Measurements from ENCODE around the gene EXOC4. TPM values are rescaled to one million over a fixed set of nuclear protein-coding genes. Genes with fewer than 3 reads are reported as not detected.

EXOC4 gene
- total RNA-seq, 1 donor from 2014 or later, result 66.2 TPM

GRCh38 chr7:133947458-133948254 lies 694.8 kb downstream of the EXOC4 start:
- no peak for DNase-seq (ENCODE audit: extremely low read depth, low read depth, low spot score)

- DNase-seq (ENCODE audit: extremely low read depth, low read depth, low spot score), result no peak
Measured at GRCh38 chr7:133948588-133948987, 695.7 kb downstream of the EXOC4 start.

GRCh38 chr7:133950855-133951254 lies 698.0 kb downstream of the EXOC4 start:
- DNase-seq (ENCODE audit: extremely low read depth, low read depth, low spot score), result no peak

GRCh38 chr7:133955208-133955607 lies 702.3 kb downstream of the EXOC4 start:
- DNase-seq (ENCODE audit: extremely low read depth, low read depth, low spot score), result no peak

GRCh38 chr7:133957845-133958244 lies 705.0 kb downstream of the EXOC4 start:
- DNase-seq (ENCODE audit: extremely low read depth, low read depth, low spot score), result no peak

GRCh38 chr7:133958822-133959221 lies 705.9 kb downstream of the EXOC4 start:
- DNase-seq (ENCODE audit: extremely low read depth, low read depth, low spot score), result no peak

- no peak for DNase-seq (ENCODE audit: extremely low read depth, low read depth, low spot score)
Measured at GRCh38 chr7:133959505-133959904, 706.6 kb downstream of the EXOC4 start.

GRCh38 chr7:133961724-133962123 lies 708.8 kb downstream of the EXOC4 start:
- DNase-seq (ENCODE audit: extremely low read depth, low read depth, low spot score), result no peak

- DNase-seq (ENCODE audit: extremely low read depth, low read depth, low spot score), result no peak
Measured at GRCh38 chr7:133962646-133963045, 709.8 kb downstream of the EXOC4 start.

- no peak for DNase-seq (ENCODE audit: extremely low read depth, low read depth, low spot score)
Measured at GRCh38 chr7:133963629-133964028, 710.8 kb downstream of the EXOC4 start.

GRCh38 chr7:133971625-133972024 lies 718.7 kb downstream of the EXOC4 start:
- no peak for DNase-seq (ENCODE audit: extremely low read depth, low read depth, low spot score)

GRCh38 chr7:133973710-133974109 lies 720.8 kb downstream of the EXOC4 start:
- DNase-seq (ENCODE audit: extremely low read depth, low read depth, low spot score), result no peak

- DNase-seq (ENCODE audit: extremely low read depth, low read depth, low spot score), result no peak
Measured at GRCh38 chr7:133975130-133975529, 722.3 kb downstream of the EXOC4 start.

GRCh38 chr7:133976140-133976539 lies 723.3 kb downstream of the EXOC4 start:
- DNase-seq (ENCODE audit: extremely low read depth, low read depth, low spot score), result no peak

- DNase-seq (ENCODE audit: extremely low read depth, low read depth, low spot score), result no peak
Measured at GRCh38 chr7:133977409-133978274, 724.8 kb downstream of the EXOC4 start.

GRCh38 chr7:133978502-133979295 lies 725.8 kb downstream of the EXOC4 start:
- no peak for DNase-seq (ENCODE audit: extremely low read depth, low read depth, low spot score)

GRCh38 chr7:133980804-133981203 lies 727.9 kb downstream of the EXOC4 start:
- DNase-seq (ENCODE audit: extremely low read depth, low read depth, low spot score), result no peak

- DNase-seq (ENCODE audit: extremely low read depth, low read depth, low spot score), result no peak
Measured at GRCh38 chr7:133983685-133984419, 731.0 kb downstream of the EXOC4 start.

GRCh38 chr7:133985300-133985699 lies 732.4 kb downstream of the EXOC4 start:
- DNase-seq (ENCODE audit: extremely low read depth, low read depth, low spot score), result no peak

- no peak for DNase-seq (ENCODE audit: extremely low read depth, low read depth, low spot score)
Measured at GRCh38 chr7:133987582-133987981, 734.7 kb downstream of the EXOC4 start.
